Anterior cingulate cortex (tissue), 58 donors: ENCODE measurements around the gene IFIT3.
"Not testable (repeated sequence)": the region's sequence is repeated elsewhere in the genome, so short reads cannot be mapped to it uniquely, and the experiment has no call there.

Experiments used
- DNase-seq, 58 donors: peaks; one replicate each; lab custom pipeline; 2025; lab: John Stamatoyannopoulos, UW

IFIT3 gene

GRCh38 chr10:89331487-89332122 is 3.8 kb downstream of the IFIT3 start:
- not testable (repeated sequence) for DNase-seq

- DNase-seq = peak in 5 of 58 donors; percentile 18 to 75 (median 34)
Measured at GRCh38 chr10:89332123-89332633, 4.4 kb downstream of the IFIT3 start.

- DNase-seq = no peak
Measured at GRCh38 chr10:89335226-89335625, 7.4 kb downstream of the IFIT3 start.

- no peak for DNase-seq
Measured at GRCh38 chr10:89336241-89336640, 8.4 kb downstream of the IFIT3 start.

GRCh38 chr10:89337484-89337883 is 9.7 kb downstream of the IFIT3 start:
- DNase-seq = peak in 1 of 58 donors; percentile 11

GRCh38 chr10:89338713-89339112 is 10.9 kb downstream of the IFIT3 start:
- DNase-seq = no peak

GRCh38 chr10:89339875-89340274 is 12.1 kb downstream of the IFIT3 start:
- no peak for DNase-seq

- DNase-seq = no peak
Measured at GRCh38 chr10:89341649-89342048, 13.9 kb downstream of the IFIT3 start.

GRCh38 chr10:89342206-89342958 is 14.6 kb downstream of the IFIT3 start:
- peak in 56 of 58 donors; percentile 20 to 96 (median 81) for DNase-seq

- no peak for DNase-seq
Measured at GRCh38 chr10:89343089-89343767, 15.4 kb downstream of the IFIT3 start.

GRCh38 chr10:89344156-89344555 is 16.4 kb downstream of the IFIT3 start:
- no peak for DNase-seq

- no peak for DNase-seq
Measured at GRCh38 chr10:89345367-89346000, 17.7 kb downstream of the IFIT3 start.

GRCh38 chr10:89346405-89347254 is 18.8 kb downstream of the IFIT3 start:
- no peak for DNase-seq

- peak in 3 of 58 donors; percentile 20 to 31 (median 25) for DNase-seq
Measured at GRCh38 chr10:89347701-89348457, 20.1 kb downstream of the IFIT3 start.

GRCh38 chr10:89348481-89348880 is 20.7 kb downstream of the IFIT3 start:
- DNase-seq = no peak

- DNase-seq = no peak
Measured at GRCh38 chr10:89348975-89349374, 21.2 kb downstream of the IFIT3 start.

- DNase-seq = not testable (repeated sequence)
Measured at GRCh38 chr10:89350631-89351315, 23.0 kb downstream of the IFIT3 start.

GRCh38 chr10:89351412-89351779 is 23.6 kb downstream of the IFIT3 start:
- peak in 1 of 58 donors; percentile 21 for DNase-seq
